CD4-positive, CD25-positive, alpha-beta regulatory T cell (primary cell): ENCODE data around the gene IQSEC1. TPM values are rescaled to one million over a fixed set of nuclear protein-coding genes. Genes with fewer than 3 reads are reported as not detected.

ENCODE experiments used
- ATAC-seq, 2 donors: fragments of 150-1000 bp; cut with Tn5 transposase; one replicate each; pipeline ENCODE4 v1.10.0; 2021; ENCODE audit warnings: low read depth in 2 of 2, moderate number of reproducible peaks in 2 of 2, moderate library complexity in 1 of 2
- DNase-seq, 3 donors: peaks; one replicate each; pipeline versions ENCODE4 v3.0.0 to v3.0.0-alpha.2; 2012 to 2022; ENCODE audit warnings: mixed read lengths in 1 of 3
- H3K27ac ChIP-seq: one replicate; pipeline ENCODE4 v1.7.0; 2013; ENCODE audit warnings: mild to moderate bottlenecking, low read length; ENCODE audit not compliant: insufficient read depth, poor library complexity, severe bottlenecking
- H3K27me3 ChIP-seq: one replicate; pipeline ENCODE4 v1.7.0; 2013; ENCODE audit warnings: low read length; ENCODE audit not compliant: control insufficient read depth, insufficient read depth
- H3K36me3 ChIP-seq: one replicate; pipeline ENCODE4 v1.7.0; 2013; ENCODE audit warnings: mild to moderate bottlenecking, low read length, moderate library complexity; ENCODE audit not compliant: control insufficient read depth, insufficient read depth
- H3K4me1 ChIP-seq: 2 replicates; pipeline ENCODE4 v1.7.0; 2013; ENCODE audit warnings: mild to moderate bottlenecking, low read length; ENCODE audit not compliant: insufficient read depth, control insufficient read depth, poor library complexity, severe bottlenecking
- H3K4me3 ChIP-seq: one replicate; pipeline ENCODE4 v1.7.0; 2013; ENCODE audit warnings: low read depth, mild to moderate bottlenecking, low read length, moderate library complexity
- H3K9me3 ChIP-seq, 2 experiments: 1 replicate in 1 of 2; 2 replicates in 1 of 2; pipeline ENCODE4 v1.7.0; 2013; ENCODE audit warnings: low read length in 2 of 2, mild to moderate bottlenecking in 1 of 2, moderate library complexity in 1 of 2; ENCODE audit not compliant: control insufficient read depth in 2 of 2
- H3K27ac Mint-ChIP-seq, 3 donors: one replicate each; pipeline ENCODE4 v1.8.0; 2020 to 2022; ENCODE audit warnings: mild to moderate bottlenecking in 3 of 3, mixed read lengths in 3 of 3, moderate library complexity in 2 of 3
- H3K27me3 Mint-ChIP-seq: one replicate; pipeline ENCODE4 v1.8.0; 2022; ENCODE audit warnings: mild to moderate bottlenecking, mixed read lengths
- H3K36me3 Mint-ChIP-seq: one replicate; pipeline ENCODE4 v1.8.0; 2020; ENCODE audit warnings: mixed read lengths
- H3K4me1 Mint-ChIP-seq, 4 donors: one replicate each; pipeline ENCODE4 v1.8.0; 2020 to 2022; ENCODE audit warnings: mixed read lengths in 4 of 4, mild to moderate bottlenecking in 1 of 4
- H3K4me3 Mint-ChIP-seq, 4 donors: one replicate each; pipeline ENCODE4 v1.8.0; 2020 to 2022; ENCODE audit warnings: mild to moderate bottlenecking in 4 of 4, mixed read lengths in 4 of 4, moderate library complexity in 3 of 4
- H3K9me3 Mint-ChIP-seq, 7 donors: one replicate each; pipeline ENCODE4 v1.8.0; 2020 to 2022; ENCODE audit warnings: mixed read lengths in 7 of 7, mild to moderate bottlenecking in 3 of 7, moderate library complexity in 2 of 7
- polyA plus RNA-seq, 4 donors: library from polyadenylated mRNA; unstranded; fragments of 300-500 nt; fragmentation: Illumina TruSeq; gene quantifications; one replicate each; pipeline ENCODE4 v1.2.3, GENCODE V29; 2021
- total RNA-seq: library from RNA; stranded (reverse); gene quantifications from one replicate; pipeline ENCODE4 v1.2.3, GENCODE V29; 2022

IQSEC1 gene
- total and polyA plus RNA-seq, 5 donors from 2014 or later: 17.7 to 131 (median 21.1) TPM

DNA sequence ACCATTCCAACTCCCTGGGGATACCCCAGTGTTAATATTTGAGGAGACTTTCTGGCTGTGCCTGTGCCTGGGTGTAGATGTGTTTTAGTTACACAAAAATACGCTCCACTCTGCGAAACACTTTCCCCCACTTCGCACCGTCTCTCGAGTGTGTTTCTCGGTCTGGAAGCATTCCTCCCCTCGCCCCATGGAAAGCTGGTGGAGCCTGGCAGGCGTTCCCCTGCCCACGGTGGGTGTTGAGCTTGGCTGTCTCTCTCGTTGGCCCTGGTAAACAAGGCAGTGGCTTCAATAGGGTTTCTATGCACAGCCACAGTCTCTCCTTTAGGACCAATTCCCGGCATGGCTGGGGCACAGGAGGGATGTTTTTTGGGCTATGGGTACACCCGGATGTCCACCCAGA is 19.3 kb downstream of the IQSEC1 start:
- Histone ChIP-seq H3K27ac (no peak overlapping the region), H3K9me3 (no peaks in the 10 kb centered on the region), H3K4me3 (no peak overlapping the region), H3K4me1 (no peaks in the 10 kb centered on the region), H3K27me3 (no peaks in the 10 kb centered on the region), H3K36me3 (no peaks in the 10 kb centered on the region)
- Mint-ChIP-seq H3K36me3 (no peaks in the 10 kb centered on the region), H3K9me3 (peaks cover 0 to 1% (median 0%) of the 10 kb centered on the region in 7 donors), H3K4me1 (peaks cover 0 to 5% (median 2%) of the 10 kb centered on the region in 4 donors), H3K27me3 (no peaks in the 10 kb centered on the region), H3K4me3 (no peak overlapping the region), H3K27ac (no peak overlapping the region)
- no peak for DNase-seq
- ATAC-seq: no peak

DNA sequence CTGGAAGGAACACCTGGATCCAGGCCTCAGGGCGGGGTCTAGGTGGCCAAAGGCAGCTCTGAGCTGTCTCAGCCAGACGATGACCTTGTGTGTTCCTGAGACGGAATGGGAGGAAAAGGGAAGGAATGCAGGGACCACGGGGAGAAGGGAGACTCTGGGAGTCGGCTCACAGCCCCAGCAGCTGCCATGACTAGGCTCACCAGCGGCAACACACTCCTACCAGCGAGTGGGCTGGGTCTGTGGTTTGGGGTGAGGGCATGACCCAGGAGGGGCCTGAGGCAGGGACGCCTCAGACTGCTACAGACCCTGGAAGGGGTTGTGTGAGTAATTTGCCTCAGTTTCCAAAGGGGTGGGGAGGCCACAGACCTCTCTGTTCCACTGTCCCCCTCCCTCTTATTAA is 19.8 kb downstream of the IQSEC1 start:
- Histone ChIP-seq H3K36me3 (no peaks in the 10 kb centered on the region), H3K4me3 (no peak overlapping the region), H3K9me3 (no peaks in the 10 kb centered on the region), H3K27ac (no peak overlapping the region), H3K4me1 (no peaks in the 10 kb centered on the region), H3K27me3 (no peaks in the 10 kb centered on the region)
- Mint-ChIP-seq H3K27ac (peak overlapping the region in 1 of 3 donors; percentile 88), H3K27me3 (no peaks in the 10 kb centered on the region), H3K4me3 (no peak overlapping the region), H3K36me3 (no peaks in the 10 kb centered on the region), H3K9me3 (peaks cover 0 to 1% (median 0%) of the 10 kb centered on the region in 7 donors), H3K4me1 (peaks cover 0 to 6% (median 3%) of the 10 kb centered on the region in 4 donors)
- DNase-seq (no peak), ATAC-seq (no peak)

DNA sequence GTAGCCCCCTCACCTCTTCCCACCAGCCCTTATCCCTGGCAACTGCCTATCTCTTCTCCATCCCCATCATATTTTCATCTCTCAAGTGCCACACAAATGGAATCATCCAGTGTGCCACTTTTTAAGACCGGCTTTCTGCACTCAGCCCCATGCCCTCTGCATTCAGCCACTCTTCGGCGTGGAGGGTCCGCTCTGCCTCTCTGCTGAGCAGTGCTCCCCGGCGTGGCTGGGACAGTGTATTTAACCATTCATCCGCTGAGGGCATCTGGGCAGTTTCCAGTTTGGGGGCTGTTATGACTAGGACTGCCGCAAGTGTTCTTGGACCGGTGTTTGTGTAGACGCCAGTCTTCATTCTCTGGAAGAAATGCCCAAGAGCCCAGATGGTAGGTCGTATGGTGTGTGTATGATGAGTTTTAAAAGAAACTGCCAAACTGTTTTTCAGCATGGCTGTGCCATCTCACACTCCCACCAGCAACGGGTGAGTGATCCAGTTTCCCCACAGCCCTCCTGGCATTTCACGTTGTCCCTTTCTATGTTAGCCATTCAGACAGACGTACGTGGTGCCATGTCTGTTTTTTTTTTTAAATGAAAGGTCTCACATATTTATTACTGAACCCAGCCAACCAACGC is 20.9 kb downstream of the IQSEC1 start:
- Mint-ChIP-seq H3K36me3 (no peaks in the 10 kb centered on the region), H3K27me3 (no peaks in the 10 kb centered on the region), H3K27ac (peak overlapping the region in 1 of 3 donors; percentile 18), H3K9me3 (peaks cover 0 to 1% (median 0%) of the 10 kb centered on the region in 7 donors), H3K4me1 (peaks cover 0 to 6% (median 3%) of the 10 kb centered on the region in 4 donors), H3K4me3 (no peak overlapping the region)
- Histone ChIP-seq H3K27ac (no peak overlapping the region), H3K9me3 (no peaks in the 10 kb centered on the region), H3K4me3 (no peak overlapping the region), H3K4me1 (no peaks in the 10 kb centered on the region), H3K36me3 (no peaks in the 10 kb centered on the region), H3K27me3 (no peaks in the 10 kb centered on the region)
- ATAC-seq: no peak
- no peak for DNase-seq

DNA sequence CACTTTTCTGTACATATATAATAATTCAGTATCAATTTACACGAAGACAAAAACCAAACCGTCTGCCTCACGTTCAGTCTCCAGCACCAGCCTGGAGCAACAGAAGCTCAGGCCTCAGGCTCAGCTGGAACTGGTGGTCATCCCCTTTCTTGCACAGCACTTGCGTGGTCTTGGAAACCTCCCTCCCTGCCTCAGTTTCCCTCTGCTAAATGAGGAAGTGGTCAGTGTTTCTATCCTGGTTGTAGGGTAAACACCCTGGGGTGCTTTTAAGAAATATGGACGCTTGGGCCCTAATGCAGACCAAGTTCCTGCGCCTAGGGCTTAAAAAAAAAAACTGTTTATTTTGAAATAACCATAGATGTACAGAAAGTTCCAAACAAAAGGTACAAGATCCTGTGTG is 21.6 kb downstream of the IQSEC1 start:
- Mint-ChIP-seq H3K4me3 (no peak overlapping the region), H3K9me3 (peaks cover 0 to 1% (median 0%) of the 10 kb centered on the region in 7 donors), H3K27me3 (no peaks in the 10 kb centered on the region), H3K4me1 (peaks cover 0 to 10% (median 8%) of the 10 kb centered on the region in 4 donors), H3K36me3 (no peaks in the 10 kb centered on the region), H3K27ac (no peak overlapping the region)
- DNase-seq (no peak), ATAC-seq (no peak)
- Histone ChIP-seq H3K27me3 (no peaks in the 10 kb centered on the region), H3K4me3 (no peak overlapping the region), H3K4me1 (no peaks in the 10 kb centered on the region), H3K9me3 (no peaks in the 10 kb centered on the region), H3K36me3 (no peaks in the 10 kb centered on the region), H3K27ac (no peak overlapping the region)

DNA sequence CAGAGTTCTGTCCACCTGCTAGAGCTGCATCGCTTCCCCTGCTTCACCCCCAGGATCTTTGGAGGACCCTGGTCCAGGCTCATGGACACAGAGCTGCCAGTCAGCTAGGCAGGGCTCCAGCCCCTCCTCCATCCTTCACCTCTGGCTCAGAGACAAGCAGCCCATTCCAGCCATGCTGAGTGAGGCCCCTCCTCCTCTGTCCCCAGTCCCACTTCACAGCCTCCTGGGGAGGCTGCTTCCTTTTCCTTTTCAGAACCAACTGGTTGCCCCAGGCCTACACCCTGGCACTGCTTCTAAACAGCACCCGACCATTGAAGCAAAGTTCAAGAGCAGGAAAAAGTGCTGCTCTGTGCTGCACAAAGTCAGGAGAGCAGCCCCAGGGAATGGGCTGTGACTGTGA is 22.2 kb downstream of the IQSEC1 start:
- Histone ChIP-seq H3K27me3 (no peaks in the 10 kb centered on the region), H3K4me1 (no peaks in the 10 kb centered on the region), H3K27ac (no peak overlapping the region), H3K9me3 (no peaks in the 10 kb centered on the region), H3K4me3 (no peak overlapping the region), H3K36me3 (no peaks in the 10 kb centered on the region)
- no peak for DNase-seq
- no peaks in the 10 kb centered on the region for H3K36me3 Mint-ChIP-seq
- ATAC-seq: no peak
- peaks cover 0 to 1% (median 0%) of the 10 kb centered on the region in 7 donors for H3K9me3 Mint-ChIP-seq
- no peak overlapping the region for H3K27ac Mint-ChIP-seq
- peaks cover 0 to 14% (median 11%) of the 10 kb centered on the region in 4 donors for H3K4me1 Mint-ChIP-seq
- no peaks in the 10 kb centered on the region for H3K27me3 Mint-ChIP-seq
- no peak overlapping the region for H3K4me3 Mint-ChIP-seq

DNA sequence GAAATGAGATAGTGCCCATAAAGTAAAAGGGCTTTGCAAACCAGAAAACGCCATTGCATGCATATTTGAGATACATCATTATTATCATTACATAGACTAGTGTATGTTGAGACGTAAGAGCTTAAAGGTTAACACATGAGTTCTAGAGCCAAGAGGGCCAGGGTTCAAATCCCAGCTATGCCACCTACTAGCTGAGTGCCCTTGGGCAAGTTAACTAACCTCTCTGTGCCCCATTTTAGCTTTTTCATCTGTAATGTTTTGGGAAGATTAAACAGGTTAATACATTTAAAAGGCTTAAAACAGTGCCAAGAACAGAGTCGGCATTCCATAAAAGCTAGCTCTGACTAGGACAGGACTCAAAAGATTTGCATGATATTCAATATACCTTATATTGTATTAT is 22.8 kb downstream of the IQSEC1 start:
- H3K27ac ChIP-seq: no peak overlapping the region
- H3K36me3 ChIP-seq: no peaks in the 10 kb centered on the region
- no peak for ATAC-seq
- Mint-ChIP-seq H3K9me3 (peaks cover 0 to 1% (median 0%) of the 10 kb centered on the region in 7 donors), H3K27me3 (no peaks in the 10 kb centered on the region), H3K4me3 (no peak overlapping the region), H3K36me3 (no peaks in the 10 kb centered on the region), H3K4me1 (peaks cover 0 to 18% (median 11%) of the 10 kb centered on the region in 4 donors), H3K27ac (no peak overlapping the region)
- H3K4me3 ChIP-seq: no peak overlapping the region
- H3K27me3 ChIP-seq: no peaks in the 10 kb centered on the region
- no peaks in the 10 kb centered on the region for H3K4me1 ChIP-seq
- DNase-seq: no peak
- H3K9me3 ChIP-seq: no peaks in the 10 kb centered on the region

DNA sequence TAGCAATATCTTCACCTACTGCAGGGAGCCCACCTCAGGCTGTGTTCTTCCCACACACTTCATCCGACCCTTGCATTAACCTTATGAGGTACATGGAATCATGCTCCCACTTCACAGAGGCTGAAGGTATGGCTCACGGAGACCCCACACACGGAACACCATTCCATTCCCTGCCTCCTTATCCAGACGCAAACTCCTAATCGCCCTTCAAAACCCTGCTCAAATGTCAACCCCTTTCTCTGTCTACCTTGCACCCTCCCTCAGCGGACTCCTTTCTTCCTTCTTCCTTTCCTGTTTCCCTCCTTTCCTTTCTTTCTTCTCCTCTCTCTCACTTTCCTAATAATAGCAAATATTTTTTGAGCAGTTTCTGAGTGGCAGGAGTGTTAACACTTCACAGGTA is 23.8 kb downstream of the IQSEC1 start:
- H3K9me3 Mint-ChIP-seq: peaks cover 0 to 1% (median 0%) of the 10 kb centered on the region in 7 donors
- ATAC-seq: no peak
- H3K27me3 Mint-ChIP-seq: no peaks in the 10 kb centered on the region
- no peaks in the 10 kb centered on the region for H3K36me3 Mint-ChIP-seq
- no peak for DNase-seq
- H3K27ac ChIP-seq: no peak overlapping the region
- H3K4me1 ChIP-seq: no peaks in the 10 kb centered on the region
- peak overlapping the region in 2 of 3 donors; percentile 69 to 70 for H3K27ac Mint-ChIP-seq
- H3K4me3 Mint-ChIP-seq: no peak overlapping the region
- H3K4me1 Mint-ChIP-seq: peaks cover 0 to 16% (median 13%) of the 10 kb centered on the region in 4 donors
- H3K4me3 ChIP-seq: no peak overlapping the region
- no peaks in the 10 kb centered on the region for H3K36me3 ChIP-seq
- no peaks in the 10 kb centered on the region for H3K27me3 ChIP-seq
- H3K9me3 ChIP-seq: no peaks in the 10 kb centered on the region
